ENCODE data around the gene DEFB119. TPM values are rescaled to one million over a fixed set of nuclear protein-coding genes. Genes with fewer than 3 reads are reported as not detected.
"Not testable (repeated sequence)": the region's sequence is repeated elsewhere in the genome, so short reads cannot be mapped to it uniquely, and the experiment has no call there.

The DEFB119 gene
- total RNA-seq, 2 experiments from 2014 or later: not detected

DNA sequence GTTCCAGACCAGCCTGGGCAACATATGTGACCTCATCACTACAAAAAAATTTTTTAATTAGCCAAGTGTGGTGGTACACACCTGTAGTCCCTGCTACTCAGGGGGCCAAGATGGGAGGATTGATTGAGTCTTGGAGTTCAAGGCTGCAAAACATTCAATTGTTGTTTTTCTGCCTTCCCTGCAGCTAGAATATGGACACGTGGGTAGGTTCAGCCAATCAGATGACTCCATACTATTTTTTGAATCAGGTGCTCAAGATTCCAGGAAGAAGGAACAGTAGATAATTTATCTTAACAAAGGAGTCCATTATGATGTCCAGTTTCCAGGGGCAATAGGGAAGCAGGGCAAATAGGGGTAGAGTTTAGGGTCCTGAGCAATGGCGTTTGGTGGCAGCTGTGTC lies 2.4 kb upstream of the DEFB119 start:
- ChIA-PET POLR2A (no interaction called here), CTCF (interaction anchor here (0.6 kb wide), 1 partner anchor 12 kb away, joined by 3 read pairs; no protein-coding TSS in a partner anchor)
- ATAC-seq (no peak), DNase-seq (no peak)
- no peaks in the 10 kb centered on the region for H3K4me1 Mint-ChIP-seq
- no peak overlapping the region for H3K27ac Mint-ChIP-seq
- no peak overlapping the region for H3K4me3 Mint-ChIP-seq
- H3K27me3 Mint-ChIP-seq: peaks cover 23% of the 10 kb centered on the region
- no peaks in the 10 kb centered on the region for H3K9me3 Mint-ChIP-seq (ENCODE audit: low read depth)
- intact Hi-C loops (cut with DNase I, micrococcal nuclease): no loop called here
- no peaks in the 10 kb centered on the region for H3K36me3 Mint-ChIP-seq (ENCODE audit: low read depth)

- DNase-seq (no peak), ATAC-seq (no peak)
- Mint-ChIP-seq H3K4me3 (no peak overlapping the region), H3K4me1 (no peaks in the 10 kb centered on the region), H3K36me3 (ENCODE audit: low read depth) (no peaks in the 10 kb centered on the region), H3K27me3 (peaks cover 2% of the 10 kb centered on the region), H3K9me3 (ENCODE audit: low read depth) (peaks cover 6% of the 10 kb centered on the region), H3K27ac (no peak overlapping the region)
- POLR2A ChIA-PET: no interaction called here
- CTCF ChIA-PET: no interaction called here
- intact Hi-C loops (cut with DNase I, micrococcal nuclease): no loop called here
These were observed 16.0 kb downstream of the DEFB119 start for GRCh38 chr20:31374346-31374745.

- ATAC-seq (no peak), DNase-seq (no peak)
- no peak within 1 kb of the TSS for H3K27ac Mint-ChIP-seq
- no peaks in the 10 kb centered on the region for H3K36me3 Mint-ChIP-seq (ENCODE audit: low read depth)
- ChIA-PET POLR2A (no interaction called here), CTCF (no interaction called here)
- H3K4me3 Mint-ChIP-seq: no peak within 1 kb of the TSS
- intact Hi-C loops (cut with DNase I, micrococcal nuclease): no loop called here
- H3K27me3 Mint-ChIP-seq: no peaks in the 10 kb centered on the region
- H3K4me1 Mint-ChIP-seq: no peaks in the 10 kb centered on the region
- H3K9me3 Mint-ChIP-seq (ENCODE audit: low read depth): peaks cover 10% of the 10 kb centered on the region
These were observed 22.1 kb downstream of the DEFB119 start, which contains the start of gene DEFB118 for GRCh38 chr20:31368301-31368700. Gene DEFB118, plus strand, starts transcription at chr20:31368601. Its CDS starts 50 bp downstream, at chr20:31368651.

GRCh38 chr20:31364272-31364671 lies 26.1 kb downstream of the DEFB119 start:
- peaks cover 10% of the 10 kb centered on the region for H3K9me3 Mint-ChIP-seq (ENCODE audit: low read depth)
- H3K36me3 Mint-ChIP-seq (ENCODE audit: low read depth); DNase-seq; intact Hi-C loops (cut with DNase I, micrococcal nuclease); ATAC-seq; H3K27ac Mint-ChIP-seq; H3K27me3 Mint-ChIP-seq; CTCF ChIA-PET; POLR2A ChIA-PET; H3K4me1 Mint-ChIP-seq; H3K4me3 Mint-ChIP-seq: not testable (repeated sequence)

DNA sequence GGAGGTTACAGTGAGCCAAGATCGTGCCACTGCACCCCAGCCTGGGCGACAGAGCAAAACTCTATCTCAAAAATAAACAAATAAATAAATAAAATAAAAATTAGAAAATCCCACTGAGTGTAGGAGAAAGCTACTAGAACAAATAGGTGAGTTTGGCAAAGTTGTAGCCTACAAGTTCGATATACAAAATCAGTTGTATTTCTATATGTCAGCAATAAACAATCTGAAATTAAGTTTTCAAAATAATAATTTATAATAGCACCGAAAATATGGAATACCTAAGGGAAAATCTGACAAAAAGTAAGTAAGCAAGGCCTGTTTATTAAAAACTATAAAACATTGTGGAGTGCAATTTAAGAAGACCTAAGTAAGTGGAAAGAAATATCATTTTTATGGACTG lies 27.1 kb downstream of the DEFB119 start:
- peaks cover 10% of the 10 kb centered on the region for H3K9me3 Mint-ChIP-seq (ENCODE audit: low read depth)
- H3K4me3 Mint-ChIP-seq: no peak overlapping the region
- DNase-seq (no peak), ATAC-seq (no peak)
- H3K27ac Mint-ChIP-seq: no peak overlapping the region
- no peaks in the 10 kb centered on the region for H3K27me3 Mint-ChIP-seq
- intact Hi-C loops (cut with DNase I, micrococcal nuclease): no loop called here
- ChIA-PET CTCF (no interaction called here), POLR2A (no interaction called here)
- H3K36me3 Mint-ChIP-seq (ENCODE audit: low read depth): no peaks in the 10 kb centered on the region
- no peaks in the 10 kb centered on the region for H3K4me1 Mint-ChIP-seq

DNA sequence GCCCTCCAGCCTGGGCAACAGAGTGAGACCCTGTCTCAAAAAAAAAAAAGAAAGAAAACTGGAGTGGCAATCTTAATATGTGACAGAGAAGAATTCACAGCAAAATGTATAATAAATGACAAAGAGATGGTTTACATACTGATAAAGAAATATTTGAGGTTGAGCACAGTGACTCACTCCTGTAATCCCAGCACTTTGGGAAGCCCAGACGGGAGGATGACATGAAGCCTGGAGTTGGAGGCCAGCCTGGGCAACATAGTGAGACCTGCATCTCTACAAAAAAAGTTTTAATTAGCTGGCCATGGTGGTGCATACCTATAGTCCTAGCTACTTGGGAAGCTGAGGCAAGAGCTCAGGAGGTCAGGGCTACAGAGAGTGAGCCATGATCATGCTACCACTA lies 34.4 kb downstream of the DEFB119 start:
- CTCF ChIA-PET: no interaction called here
- Mint-ChIP-seq H3K4me1 (no peaks in the 10 kb centered on the region), H3K9me3 (ENCODE audit: low read depth) (no peaks in the 10 kb centered on the region), H3K36me3 (ENCODE audit: low read depth) (no peaks in the 10 kb centered on the region), H3K4me3 (no peak overlapping the region), H3K27ac (no peak overlapping the region), H3K27me3 (peaks cover 3% of the 10 kb centered on the region)
- intact Hi-C loops (cut with DNase I, micrococcal nuclease): no loop called here
- ATAC-seq: no peak
- DNase-seq: no peak
- POLR2A ChIA-PET: no interaction called here

DNA sequence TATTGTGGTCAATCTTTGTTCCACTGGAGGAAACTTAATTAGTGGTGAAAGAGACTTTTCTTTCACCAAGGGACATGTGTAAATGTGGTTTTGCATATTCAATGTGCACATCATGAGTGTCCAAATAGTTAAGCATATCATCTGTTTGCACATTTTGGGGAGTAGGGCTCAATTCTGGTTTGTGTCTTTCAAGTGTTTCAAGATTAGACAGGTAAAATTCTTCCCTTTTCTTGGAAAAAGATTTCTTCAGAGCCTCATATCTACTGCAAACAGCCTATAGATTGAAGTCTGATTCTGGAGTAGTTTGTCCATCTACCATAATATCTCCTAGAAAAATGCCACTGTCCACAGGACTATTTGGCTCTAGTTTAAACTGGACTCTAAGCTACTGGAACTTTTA lies 48.9 kb downstream of the DEFB119 start:
- peaks cover 3% of the 10 kb centered on the region for H3K27me3 Mint-ChIP-seq
- no peak overlapping the region for H3K27ac Mint-ChIP-seq
- H3K36me3 Mint-ChIP-seq (ENCODE audit: low read depth): no peaks in the 10 kb centered on the region
- no peak for DNase-seq
- no peaks in the 10 kb centered on the region for H3K4me1 Mint-ChIP-seq
- no peaks in the 10 kb centered on the region for H3K9me3 Mint-ChIP-seq (ENCODE audit: low read depth)
- H3K4me3 Mint-ChIP-seq: no peak overlapping the region
- ChIA-PET CTCF (no interaction called here), POLR2A (no interaction called here)
- intact Hi-C loops (cut with DNase I, micrococcal nuclease): no loop called here
- no peak for ATAC-seq

GRCh38 chr20:31330893-31331292 lies 59.5 kb downstream of the DEFB119 start:
- peaks cover 2% of the 10 kb centered on the region for H3K27me3 Mint-ChIP-seq
- H3K9me3 Mint-ChIP-seq (ENCODE audit: low read depth): peaks cover 6% of the 10 kb centered on the region
- H3K27ac Mint-ChIP-seq: no peak overlapping the region
- H3K4me1 Mint-ChIP-seq: no peaks in the 10 kb centered on the region
- POLR2A ChIA-PET: no interaction called here
- H3K36me3 Mint-ChIP-seq (ENCODE audit: low read depth): no peaks in the 10 kb centered on the region
- CTCF ChIA-PET: no interaction called here
- no peak for DNase-seq
- intact Hi-C loops (cut with DNase I, micrococcal nuclease): no loop called here
- ATAC-seq: no peak
- no peak overlapping the region for H3K4me3 Mint-ChIP-seq

Other genes with a start within 250 kb of the DEFB119 start
- gene DEFB115, start 132.9 kb downstream of the DEFB119 start, total RNA-seq: not detected
- not detected for gene DEFB116, start 82.0 kb downstream of the DEFB119 start, total RNA-seq
- not detected for gene DEFB118, start 22.0 kb downstream of the DEFB119 start, total RNA-seq
- not detected for gene DEFB121, start 15.6 kb upstream of the DEFB119 start, total RNA-seq
- gene DEFB123, start 50.0 kb upstream of the DEFB119 start, total RNA-seq: not detected
- not detected for gene DEFB124, start 84.5 kb upstream of the DEFB119 start, total RNA-seq
- gene REM1, start 84.7 kb upstream of the DEFB119 start, total RNA-seq: not detected
- 100 to 1,000 TPM; 108 to 111 TPM for gene HM13, start 123.9 kb upstream of the DEFB119 start, total RNA-seq
- gene ID1, start 214.7 kb upstream of the DEFB119 start, total RNA-seq: 1 to 10 TPM; 2.2 to 3.5 TPM
- gene COX4I2, start 247.3 kb upstream of the DEFB119 start, total RNA-seq: not detected

All from activated CD4-positive, alpha-beta T cell treated with anti-CD3 and anti-CD28 coated beads for 36 hours (primary cell).